TTC549 (cell line): ENCODE results near the gene HEXB.
"Not testable (repeated sequence)": the region's sequence is repeated elsewhere in the genome, so short reads cannot be mapped to it uniquely, and the experiment has no call there.

Source experiments
- FAIRE-seq: peaks from 2 replicates; lab custom pipeline; 2012; peaks lifted over from hg19 to GRCh38; lab: Jason Lieb, UNC

The HEXB gene

DNA sequence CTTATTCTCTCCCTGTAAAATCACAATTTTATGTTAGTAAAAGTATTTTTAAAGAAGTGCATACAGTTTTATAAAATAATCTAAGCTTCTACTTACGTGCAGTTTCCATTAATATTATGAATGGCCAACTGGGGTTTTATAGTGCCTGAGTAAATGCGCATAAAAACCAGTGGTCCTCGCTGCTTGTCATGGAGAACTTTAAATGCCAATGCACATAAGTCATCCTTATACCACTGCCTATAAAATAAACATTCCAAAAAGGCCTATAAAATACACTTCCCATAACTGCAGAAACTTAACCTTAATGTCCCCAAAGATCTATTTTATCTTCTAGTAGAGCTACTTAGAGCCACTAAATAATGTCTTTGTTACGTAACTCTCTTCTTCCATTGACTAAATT, 53.4 kb downstream of the HEXB start:
- FAIRE-seq: no peak

DNA sequence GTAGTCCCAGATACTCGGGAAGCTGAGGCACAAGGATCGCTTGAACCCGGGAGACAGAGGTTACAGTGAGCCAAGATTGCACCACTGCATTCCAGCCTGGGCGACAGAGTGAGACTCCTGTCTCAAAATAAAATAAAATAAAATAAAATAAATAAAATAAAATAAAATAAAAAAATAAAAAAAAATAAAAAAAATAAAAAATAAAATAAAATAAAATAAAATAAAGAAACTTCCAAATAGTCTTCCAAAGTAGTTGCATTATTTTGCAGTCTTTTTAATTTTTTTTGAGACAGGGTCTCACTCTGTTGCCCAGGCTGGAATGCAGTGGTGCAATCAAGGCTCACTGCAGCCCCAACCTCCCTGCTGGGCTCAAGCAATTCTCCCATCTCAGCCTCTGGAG, 63.7 kb downstream of the HEXB start:
- FAIRE-seq: not testable (repeated sequence)

DNA sequence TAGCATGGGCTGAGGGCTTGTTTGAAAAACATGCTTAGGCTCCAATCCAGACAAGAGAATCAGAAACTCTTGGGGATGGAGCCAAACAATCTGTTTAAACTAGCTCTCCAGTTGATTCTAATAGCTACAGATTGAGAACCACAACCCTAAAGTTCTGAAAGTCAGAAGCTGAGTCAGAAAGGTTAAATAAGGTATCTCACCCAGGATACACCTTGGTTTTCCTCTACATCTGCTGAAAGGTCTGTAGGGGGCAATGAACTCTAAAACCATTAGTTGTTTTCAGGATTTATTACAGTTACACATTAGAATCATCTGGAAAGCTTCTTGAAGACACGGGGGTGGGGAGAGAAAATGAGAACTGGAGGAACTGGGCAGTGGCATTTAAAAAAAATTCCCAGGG, 76.2 kb downstream of the HEXB start:
- FAIRE-seq: no peak

DNA sequence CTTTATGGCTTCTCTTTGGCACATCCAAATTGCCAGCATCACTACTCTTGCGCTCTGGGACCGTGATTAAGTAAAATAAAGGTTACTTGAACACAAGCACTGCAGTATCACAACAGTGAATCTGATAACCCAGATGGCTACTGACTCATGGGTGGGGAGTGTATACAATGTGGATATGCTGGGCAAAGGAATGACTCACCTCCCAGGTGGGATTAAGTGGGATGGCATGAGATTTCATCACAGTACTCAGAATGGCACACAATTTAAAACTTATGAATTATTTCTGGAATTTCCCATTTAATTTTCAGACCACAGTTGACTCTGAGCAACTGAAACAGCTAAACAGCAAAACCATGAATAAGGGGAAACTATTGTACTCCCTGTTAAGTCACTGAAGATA, 77.6 kb downstream of the HEXB start:
- no peak for FAIRE-seq

DNA sequence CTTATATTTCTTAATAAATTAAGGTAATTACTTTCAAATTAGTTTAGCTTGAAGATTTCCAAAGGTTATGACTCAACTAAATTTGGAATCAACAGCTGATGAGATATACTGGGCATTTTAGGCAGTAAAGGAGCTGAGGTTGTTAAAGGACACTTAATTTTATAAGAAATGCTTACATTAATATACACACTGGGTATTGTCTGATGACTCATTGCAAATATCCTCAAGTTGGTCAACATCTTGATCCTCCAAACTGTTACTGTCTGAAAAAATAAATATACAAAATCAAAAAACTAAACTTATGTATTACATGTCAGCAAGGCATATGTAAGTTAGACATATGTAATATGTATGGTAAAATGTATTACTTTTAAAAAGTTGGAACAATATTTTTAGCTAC, 78.5 kb downstream of the HEXB start:
- FAIRE-seq: no peak

DNA sequence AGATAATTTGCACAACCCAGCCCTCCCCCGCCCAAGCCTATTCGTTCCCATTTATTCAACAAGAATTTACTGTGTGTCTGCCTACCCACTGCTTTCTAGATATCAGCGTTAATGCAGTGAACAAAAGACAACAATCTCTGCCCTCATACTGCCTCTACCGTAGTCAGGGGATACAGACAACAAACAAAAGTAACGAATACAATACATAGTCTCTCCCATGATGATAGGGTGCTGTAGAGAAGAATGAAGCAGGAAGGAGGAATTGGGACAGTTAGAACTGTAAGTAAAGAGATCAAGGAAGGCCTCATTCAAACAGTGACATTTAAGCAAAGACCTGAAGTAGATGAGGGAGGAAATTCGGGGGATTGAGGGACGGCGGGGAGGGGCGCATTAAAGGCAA, 80.2 kb downstream of the HEXB start:
- FAIRE-seq: no peak

DNA sequence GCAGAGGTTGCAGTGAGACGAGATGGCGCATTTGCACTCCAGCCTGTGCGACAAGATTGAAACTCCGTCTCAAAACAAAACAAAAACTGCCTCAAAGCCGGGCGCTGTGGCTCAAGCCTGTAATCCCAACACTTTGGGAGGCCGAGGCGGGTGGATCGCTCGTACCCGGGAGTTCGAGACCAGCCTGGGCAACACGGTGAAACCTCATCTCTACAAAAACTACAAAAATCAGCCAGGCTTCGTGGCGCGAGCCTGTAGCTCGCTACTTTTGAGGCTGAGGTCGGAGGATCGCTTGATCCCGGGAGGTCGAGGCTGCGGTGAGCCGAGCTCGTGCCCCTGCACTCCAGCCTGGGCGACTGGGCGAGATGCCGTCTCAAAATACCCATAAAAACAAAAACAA, 80.9 kb downstream of the HEXB start:
- FAIRE-seq: no peak

DNA sequence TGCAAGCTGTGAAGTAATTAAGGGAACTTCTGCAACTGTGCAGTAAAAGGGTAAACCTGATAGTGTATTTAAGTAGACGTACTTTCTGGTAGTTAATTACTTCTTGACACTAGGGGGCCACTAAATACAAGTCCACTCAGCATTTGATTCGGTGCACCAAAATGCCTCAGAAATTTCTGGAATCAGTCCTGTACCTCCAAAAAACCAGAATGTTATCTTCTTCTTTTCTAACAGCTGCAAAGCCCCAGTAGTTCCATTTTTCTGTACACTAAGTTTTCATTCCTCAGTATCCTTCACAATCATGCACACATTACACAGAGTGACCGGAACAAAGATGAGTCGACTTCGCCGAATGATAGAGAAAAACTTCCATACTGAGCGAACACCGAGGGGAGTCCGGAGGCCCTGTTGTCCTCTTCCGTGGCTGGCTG, 81.4 kb downstream of the HEXB start:
- no peak for FAIRE-seq

DNA sequence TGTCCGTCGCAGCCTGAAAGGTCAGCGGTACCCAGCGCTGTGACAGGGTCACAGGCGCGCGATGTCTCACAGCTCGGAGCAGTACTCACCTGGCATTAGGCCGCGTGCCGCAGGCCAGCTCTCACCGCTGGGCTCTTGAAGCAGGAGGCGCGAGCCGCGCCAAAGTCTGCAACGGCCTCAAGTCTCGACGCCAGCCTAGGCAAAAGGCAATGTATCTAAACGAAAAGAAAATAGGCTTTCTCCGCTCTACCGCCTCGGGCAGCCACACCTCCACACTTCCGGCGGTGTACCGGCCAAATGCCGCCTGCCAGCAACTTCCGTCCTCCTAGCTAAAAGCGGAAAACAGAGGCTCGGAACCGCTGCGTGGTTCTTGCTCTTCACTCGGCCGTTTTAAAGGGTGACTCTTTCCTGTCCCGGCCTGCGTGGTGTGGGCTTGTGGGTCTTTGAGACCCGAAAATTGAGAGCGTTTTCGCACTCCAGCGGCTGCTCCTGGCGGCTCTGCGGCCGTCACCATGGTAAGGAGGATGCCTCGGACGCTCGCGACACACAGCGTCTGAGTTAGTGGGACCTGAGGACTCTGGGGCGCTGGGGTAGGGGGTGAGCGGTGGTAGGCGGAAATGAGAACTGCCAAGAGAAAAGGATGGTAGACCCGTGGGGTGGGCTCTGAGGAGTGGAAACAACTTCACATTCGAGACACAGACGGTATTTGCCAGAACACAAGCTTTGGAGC, 82.0 kb downstream of the HEXB start, which contains the start of the genes GFM2 and NSA2:
Gene GFM2, minus strand, starts transcription at position 269 of the 730 bp plus-strand sequence. CDS start 3,375 bp downstream, outside the sequence.
Gene NSA2, plus strand, starts transcription at position 401 of the 730 bp plus-strand sequence. Its CDS starts 112 bp downstream, at position 513.
- no peak for FAIRE-seq

DNA sequence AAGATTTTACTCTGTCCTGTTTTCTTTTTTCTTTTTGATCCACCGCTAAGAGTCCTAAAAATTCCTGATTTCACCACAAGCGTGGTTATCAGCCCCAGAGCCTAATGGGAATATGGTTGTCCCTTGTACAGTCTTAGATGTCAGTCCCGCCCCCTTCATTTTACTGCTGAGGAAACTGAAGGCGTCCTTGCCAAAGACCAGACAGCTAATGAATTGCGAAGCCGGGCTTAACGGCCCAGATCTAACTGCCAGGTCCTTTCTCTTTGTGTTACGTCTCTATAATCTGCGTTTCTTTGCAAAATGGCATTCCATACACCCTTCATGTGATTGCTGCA, 82.5 kb downstream of the HEXB start:
- no peak for FAIRE-seq
